ENCODE results near the gene TLL1.

DNA sequence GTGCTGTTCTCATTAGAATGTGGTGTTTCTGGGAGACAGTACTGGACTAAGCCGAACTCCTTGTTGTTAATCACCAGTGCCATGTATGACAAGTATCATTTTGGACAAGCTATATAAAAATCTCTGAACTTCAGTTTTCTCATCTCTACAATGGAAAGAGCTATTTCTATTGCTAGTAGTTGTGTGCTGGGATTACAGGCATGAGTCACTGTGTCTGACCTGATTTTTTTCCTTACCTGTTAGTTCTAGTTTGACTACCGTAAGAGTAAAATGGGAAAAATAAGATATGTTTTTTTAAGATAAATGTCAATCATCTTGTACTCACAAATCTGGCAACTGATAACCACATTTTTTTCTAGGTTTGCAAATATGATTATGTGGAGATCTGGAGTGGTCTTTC lies 192.3 kb downstream of the TLL1 start:
- TF ChIP-seq, protein P1, sequence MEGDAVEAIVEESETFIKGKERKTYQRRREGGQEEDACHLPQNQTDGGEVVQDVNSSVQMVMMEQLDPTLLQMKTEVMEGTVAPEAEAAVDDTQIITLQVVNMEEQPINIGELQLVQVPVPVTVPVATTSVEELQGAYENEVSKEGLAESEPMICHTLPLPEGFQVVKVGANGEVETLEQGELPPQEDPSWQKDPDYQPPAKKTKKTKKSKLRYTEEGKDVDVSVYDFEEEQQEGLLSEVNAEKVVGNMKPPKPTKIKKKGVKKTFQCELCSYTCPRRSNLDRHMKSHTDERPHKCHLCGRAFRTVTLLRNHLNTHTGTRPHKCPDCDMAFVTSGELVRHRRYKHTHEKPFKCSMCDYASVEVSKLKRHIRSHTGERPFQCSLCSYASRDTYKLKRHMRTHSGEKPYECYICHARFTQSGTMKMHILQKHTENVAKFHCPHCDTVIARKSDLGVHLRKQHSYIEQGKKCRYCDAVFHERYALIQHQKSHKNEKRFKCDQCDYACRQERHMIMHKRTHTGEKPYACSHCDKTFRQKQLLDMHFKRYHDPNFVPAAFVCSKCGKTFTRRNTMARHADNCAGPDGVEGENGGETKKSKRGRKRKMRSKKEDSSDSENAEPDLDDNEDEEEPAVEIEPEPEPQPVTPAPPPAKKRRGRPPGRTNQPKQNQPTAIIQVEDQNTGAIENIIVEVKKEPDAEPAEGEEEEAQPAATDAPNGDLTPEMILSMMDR (IDR thresholded peaks at IDR 0.05), result no peak
- TF ChIP-seq ZFX (IDR thresholded peaks at IDR 0.05; ENCODE audit: borderline replicate concordance), result no peak
